SW480 (cell line): ENCODE results near the gene TBC1D9B.

ENCODE experiments used
- DNase-seq: peaks from one replicate; pipeline ENCODE4 v3.0.0-alpha.2; 2016; ENCODE audit warnings: low spot score

TBC1D9B gene

DNA sequence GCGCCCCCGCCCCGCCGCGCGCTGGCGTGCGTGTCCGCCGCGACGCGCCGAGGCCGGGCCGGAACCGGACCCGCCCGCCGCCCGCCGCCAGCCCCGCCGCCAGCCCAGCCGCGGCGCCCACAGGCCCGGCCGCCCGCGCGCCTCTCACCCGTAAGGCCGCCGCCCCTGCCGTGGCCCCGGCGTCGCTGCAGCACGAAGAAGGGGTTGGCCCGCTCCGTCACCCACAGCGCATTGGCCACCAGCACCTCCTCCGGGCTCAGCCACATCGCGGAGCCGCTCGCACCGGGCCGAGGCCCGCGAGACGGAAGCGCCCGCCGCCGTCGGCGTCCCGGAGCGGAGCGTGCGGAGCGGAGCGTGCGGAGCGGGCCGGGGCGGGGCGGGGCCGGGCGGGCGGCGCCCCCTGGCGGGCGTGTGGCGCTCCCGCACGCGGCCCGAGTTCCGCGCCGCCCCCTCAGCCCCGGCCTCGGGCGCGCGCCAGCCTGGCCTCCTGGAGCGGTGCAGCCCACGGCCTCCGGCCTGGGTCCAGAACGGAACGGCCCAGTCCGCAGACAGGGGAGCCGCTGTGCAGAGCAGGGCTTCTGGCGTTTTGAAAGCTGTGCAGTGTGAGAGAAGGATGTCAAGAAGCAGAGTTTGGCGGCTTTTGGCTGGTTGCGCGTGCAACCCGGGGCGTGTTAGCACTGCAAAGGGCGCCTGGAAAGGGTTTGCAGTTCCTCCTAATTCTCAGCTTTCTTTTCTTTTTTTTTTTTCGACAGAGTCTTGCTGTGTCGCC, at the start of gene TBC1D9B:
TBC1D9B (minus strand) TSS at position 342 of the 769 bp plus-strand sequence; CDS start at position 266, 76 bp downstream.
- DNase-seq: peak; percentile 63

DNA sequence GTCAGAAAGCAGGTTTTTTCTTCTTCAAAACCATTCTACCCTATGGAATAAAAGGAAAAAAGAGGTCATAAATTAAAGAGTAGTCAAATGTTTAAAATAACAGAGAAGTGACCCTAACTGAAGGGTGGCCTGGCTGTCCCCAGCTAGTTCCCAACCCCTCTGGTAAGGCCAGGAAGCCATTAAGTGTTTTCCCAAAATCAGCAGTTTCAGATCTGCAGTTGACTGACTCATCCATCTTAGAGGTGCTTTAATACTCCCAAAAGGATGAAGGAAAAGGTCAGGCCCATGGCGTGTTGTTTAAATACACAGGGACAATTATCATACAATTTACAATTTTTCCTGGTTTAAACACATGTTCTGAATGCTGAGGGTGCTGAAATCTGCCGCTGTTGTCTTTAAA, 47.9 kb upstream of the TBC1D9B start:
- DNase-seq: no peak

- DNase-seq: no peak
Observed at GRCh38 chr5:179955062-179955461, 47.4 kb upstream of the TBC1D9B start.

GRCh38 chr5:179954434-179954833, 46.7 kb upstream of the TBC1D9B start:
- no peak for DNase-seq

DNA sequence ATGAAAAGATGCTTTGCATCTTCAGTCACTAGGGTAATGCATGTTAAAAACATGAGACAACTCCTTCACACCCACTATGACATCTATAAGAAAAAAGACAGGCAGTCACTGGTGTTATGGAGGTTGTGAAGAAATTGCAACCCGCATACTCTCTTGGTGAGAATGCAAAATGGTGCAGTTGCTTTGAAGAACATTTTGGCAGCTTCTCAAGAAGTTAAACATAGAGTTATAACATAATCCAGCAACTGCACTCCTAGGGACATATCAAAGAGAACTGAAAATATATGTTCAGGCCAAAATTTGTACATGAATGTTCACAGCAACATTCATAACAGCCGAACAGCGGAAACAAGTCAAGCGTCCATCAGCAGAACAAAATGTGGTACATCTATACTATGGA, 46.3 kb upstream of the TBC1D9B start:
- no peak for DNase-seq

- no peak for DNase-seq
Observed at GRCh38 chr5:179936976-179937681, 29.4 kb upstream of the TBC1D9B start.

DNA sequence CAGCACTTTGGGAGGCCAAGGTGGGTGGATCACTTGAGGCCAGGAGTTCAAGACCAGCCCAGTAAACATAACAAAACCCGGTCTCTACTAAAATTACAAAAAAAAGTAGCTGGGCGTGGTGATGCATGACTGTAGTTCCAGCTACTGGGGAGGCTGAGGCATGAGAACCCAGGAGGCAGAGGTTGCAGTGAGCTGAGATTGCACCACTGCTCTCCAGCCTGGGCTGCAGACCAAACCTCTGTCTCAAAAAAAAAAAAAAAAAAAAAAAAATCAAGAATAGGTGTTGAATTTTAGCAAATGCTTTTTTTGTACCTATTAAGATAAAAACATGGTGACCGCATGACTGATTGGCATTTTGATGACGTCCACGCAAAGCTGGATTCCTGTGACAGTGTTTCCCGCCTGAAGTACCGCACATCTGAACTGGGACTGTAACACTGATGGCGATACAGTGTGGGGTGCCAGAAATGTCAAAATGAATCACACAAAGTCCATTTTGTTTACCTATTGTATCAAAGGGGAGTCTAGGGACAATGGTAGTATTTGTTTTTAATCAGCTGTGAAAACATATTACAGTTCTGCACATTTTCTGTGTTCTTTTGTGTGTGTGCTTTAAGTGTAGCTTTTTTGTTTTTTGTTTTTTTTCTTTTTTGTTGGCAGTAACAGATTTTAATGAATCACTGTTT, 23.2 kb upstream of the TBC1D9B start:
- DNase-seq: no peak

DNA sequence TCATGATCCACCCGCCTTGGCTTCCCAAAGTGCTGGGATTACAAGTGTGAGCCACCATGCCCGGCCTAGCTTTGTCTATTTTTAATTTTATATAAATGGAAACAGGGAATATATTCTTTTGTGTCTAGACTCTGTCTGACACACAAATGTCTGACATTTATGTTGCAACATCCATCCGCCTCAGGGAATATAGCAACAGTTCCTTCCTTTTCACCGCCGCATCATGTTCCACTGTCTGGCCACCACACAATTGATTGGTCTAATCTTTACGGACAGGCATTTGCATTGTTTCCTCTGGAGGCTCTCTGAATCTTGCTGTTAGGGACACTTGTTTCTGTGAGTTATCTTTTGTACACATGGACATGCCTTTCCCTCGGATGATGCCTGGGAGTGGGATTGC, 20.1 kb upstream of the TBC1D9B start:
- DNase-seq: no peak

DNA sequence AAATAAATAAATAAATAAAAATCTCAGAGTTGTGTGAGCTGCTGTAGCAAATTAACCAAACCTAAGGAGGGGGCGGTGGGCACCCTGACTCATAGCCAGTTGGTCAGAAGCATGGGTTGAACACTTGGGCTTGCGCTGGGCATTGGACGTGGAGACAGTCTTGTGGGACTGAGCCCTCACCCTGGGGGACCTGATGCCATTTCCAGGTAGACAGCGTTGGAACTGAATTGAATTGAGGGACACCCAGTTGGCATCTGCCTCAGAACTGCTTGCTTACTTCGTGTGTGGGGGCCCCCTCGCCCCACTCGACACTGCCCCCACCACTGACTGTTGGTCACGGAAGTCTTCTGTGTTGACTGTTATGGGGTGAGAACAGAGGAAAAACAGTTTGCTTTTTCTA, 19.0 kb upstream of the TBC1D9B start:
- DNase-seq: no peak

DNA sequence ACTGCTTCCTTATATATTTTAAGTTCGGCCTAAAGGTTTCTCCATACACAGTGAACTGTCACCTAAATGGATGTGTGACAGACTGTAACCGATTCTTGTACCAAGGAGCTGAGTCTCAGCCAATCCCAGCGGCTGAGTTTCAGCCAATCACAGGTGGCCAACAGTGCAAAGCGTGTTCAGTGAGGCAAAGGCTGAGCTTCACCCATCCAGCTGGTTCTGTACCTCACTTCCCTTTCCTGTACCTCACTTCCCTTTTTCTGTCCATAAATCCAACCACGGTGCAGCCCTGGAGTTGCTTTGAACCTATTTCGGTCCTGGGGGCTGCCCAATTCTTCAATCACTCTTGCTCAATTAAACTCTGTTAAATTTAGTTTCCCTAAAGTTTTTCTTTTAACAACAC, 15.7 kb upstream of the TBC1D9B start:
- no peak for DNase-seq

DNA sequence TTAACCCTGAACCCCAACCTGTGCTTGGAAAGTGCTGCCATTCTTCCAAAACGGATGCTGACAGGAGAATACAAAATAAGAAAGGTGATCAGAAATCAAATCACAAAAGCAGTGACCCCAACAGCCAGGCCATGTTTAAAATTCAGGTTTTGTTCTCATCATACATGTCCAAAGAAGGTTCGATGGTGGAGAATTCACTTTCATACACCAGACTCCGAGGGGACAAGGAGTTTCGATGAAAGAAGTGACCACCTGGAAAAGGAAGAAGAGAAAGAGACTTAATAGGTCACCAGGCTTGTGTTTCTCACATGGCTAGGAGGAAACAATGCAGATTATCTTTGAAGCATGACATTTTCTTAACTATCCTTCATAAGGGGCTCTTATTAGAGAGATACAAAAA, 12.5 kb upstream of the TBC1D9B start:
- no peak for DNase-seq

GRCh38 chr5:179919487-179920060, 11.9 kb upstream of the TBC1D9B start:
- DNase-seq: no peak

- no peak for DNase-seq
Observed at GRCh38 chr5:179918742-179919486, 11.2 kb upstream of the TBC1D9B start.

- no peak for DNase-seq
Observed at GRCh38 chr5:179916523-179916922, 8.8 kb upstream of the TBC1D9B start.

DNA sequence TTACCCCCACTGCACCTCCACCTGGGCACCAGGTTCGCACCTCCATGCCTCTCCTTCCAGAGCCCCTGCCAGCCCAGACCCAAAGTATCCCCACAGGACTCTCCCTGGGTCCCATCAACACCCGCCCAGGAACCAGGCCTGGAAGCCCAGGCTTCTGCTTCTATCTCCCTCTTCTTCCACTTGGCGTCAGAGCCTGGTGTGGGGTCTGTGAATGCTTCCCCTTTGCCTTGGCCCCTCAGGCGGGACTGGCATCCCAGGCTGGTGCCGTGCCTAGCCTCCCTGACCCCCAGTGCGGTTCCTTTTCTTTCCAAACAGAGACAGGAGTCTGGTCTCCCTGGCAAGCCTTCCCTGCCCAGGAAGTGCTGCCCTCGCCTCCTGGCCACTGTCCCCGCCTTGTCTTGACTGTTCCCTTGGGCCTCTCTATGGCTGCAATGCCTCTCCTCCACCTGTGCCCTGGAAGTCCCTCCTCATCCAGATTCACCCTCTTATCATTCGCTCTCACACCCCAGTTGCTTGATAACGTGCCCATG, 7.8 kb upstream of the TBC1D9B start:
- DNase-seq: no peak

DNA sequence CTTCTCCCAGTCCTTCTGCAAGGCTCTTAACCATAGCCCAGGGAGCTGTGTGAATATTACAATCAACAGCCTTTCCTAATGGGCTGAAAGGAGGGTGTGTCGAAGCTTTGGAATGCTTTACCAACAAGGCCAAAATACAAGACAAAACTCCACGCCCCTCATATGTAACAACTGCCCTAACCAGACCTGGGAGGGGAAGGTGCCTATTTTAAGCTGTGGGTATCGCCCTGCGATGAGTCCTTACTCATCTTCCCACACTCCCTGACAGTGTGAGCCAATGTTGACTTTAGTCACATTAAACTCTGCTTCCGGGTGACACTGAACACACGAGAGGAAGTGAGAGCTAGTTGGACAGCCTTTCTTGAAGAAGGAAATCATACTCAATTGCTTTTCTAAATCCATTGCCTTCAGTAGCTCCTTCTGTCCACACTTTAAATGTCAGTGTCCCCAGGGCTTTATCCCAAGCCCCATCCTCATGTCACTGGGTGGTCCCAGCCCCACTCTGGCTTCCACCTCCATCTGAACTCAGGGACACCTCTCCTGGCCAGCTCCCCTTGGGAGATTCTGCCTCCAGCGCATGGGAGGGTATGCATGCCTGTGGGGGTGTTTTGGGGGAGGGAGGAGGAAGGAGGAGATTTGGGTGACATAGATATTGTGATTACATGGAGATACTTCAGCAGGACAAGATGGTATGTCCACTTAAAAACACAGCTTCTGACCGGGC, 6.5 kb upstream of the TBC1D9B start:
- peak; percentile 90 for DNase-seq

GRCh38 chr5:179913461-179913860, 5.8 kb upstream of the TBC1D9B start:
- DNase-seq: no peak

DNA sequence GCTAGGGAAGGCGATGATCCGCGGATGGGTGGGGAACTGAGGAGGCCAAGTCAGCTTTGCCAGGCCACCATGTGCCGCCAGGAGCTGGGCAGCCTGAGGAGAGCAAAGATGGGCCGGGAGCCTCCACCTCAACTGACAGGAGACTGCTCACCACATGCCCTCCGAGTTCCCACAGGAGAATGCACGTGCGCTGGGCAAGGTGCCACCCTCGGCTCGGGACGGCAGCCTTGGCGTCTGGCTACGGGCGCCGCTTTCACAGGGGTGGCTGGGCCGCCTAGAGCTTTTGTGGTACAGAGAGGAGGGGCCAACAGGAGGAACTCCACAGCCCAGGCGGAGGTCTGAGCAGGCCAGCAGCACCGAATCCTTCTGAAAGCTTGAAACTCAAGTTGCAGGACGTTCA, 5.3 kb upstream of the TBC1D9B start:
- DNase-seq: no peak

DNA sequence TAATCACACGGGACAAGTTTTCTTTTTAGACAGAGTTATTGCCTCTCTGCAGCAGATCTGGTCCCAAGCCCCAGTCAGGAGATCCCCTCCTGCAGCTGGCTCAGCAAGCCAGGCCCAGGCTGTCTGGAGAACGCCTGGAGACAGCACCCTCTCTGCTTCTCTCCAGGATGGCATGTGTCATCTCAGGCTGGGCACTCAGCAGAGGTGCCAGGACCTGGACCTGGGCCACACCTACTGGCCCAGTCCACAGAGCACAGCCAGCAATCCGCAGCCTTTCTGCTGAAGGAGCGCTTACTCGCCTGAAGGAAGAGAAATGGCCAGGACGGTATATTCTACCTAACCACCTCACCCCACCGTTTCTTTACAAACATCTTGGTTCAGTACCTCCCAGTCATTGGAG, 4.7 kb upstream of the TBC1D9B start:
- DNase-seq: no peak

DNA sequence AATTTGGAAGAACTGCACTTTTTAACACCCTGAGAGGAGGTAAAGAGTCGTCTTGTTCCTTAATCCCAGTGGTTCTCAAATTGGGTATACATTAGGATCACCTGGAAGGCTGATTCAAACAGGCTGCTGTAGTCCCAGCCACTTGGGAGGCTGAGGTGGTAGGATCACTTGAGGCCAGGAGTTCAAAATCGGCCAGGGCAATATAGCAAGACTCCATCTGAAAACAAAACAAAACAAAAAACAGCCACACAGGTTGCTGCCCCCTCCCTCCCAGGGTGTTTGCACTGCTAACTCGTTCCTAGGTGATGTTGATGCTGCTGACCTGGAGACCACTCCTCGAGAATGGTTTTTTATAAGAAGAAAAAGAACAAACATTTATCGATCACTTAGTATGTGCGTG, 1.5 kb upstream of the TBC1D9B start:
- no peak for DNase-seq

GRCh38 chr5:179908528-179908927, 831 bp upstream of the TBC1D9B start:
- no peak for DNase-seq
